Gastrocnemius medialis (tissue), 4 donors: ENCODE results near the gene STOX2. TPM values are rescaled to one million over a fixed set of nuclear protein-coding genes. Genes with fewer than 3 reads are reported as not detected.

Experiments
- ATAC-seq, 2 donors: fragments of 150-250 bp; one replicate each; pipeline ENCODE4 v1.9.1; 2016
- DNase-seq, 2 donors: peaks; one replicate each; pipeline ENCODE4 v3.0.0-alpha.2; 2019
- H3K27ac ChIP-seq, 4 donors: fragments of 200-600 bp; sonication (generic); 1 replicate in 1 of 4; 2 replicates in 3 of 4; pipeline ENCODE4 v1.5.1; 2016 to 2018; ENCODE audit warnings: mild to moderate bottlenecking in 2 of 4, moderate library complexity in 1 of 4
- H3K27me3 ChIP-seq, 3 donors: fragments of 200-600 bp; sonication (generic) in 2 of 3; 1 replicate in 1 of 3; 2 replicates in 2 of 3; pipeline versions ENCODE4 v1.5.1 to v1.6.0; 2016 to 2019; ENCODE audit warnings: mild to moderate bottlenecking in 1 of 3, moderate library complexity in 1 of 3
- H3K36me3 ChIP-seq, 2 donors: fragments of 200-600 bp; sonication (generic) in 1 of 2; one replicate each; pipeline ENCODE4 v1.5.1; 2017 to 2018
- H3K4me1 ChIP-seq, 2 donors: fragments of 200-600 bp; sonication (generic) in 1 of 2; one replicate each; pipeline ENCODE4 v1.5.1; 2016 to 2017; ENCODE audit warnings: mild to moderate bottlenecking in 2 of 2
- H3K4me3 ChIP-seq, 4 donors: fragments of 200-600 bp; sonication (generic) in 3 of 4; 1 replicate in 1 of 4; 2 replicates in 3 of 4; pipeline ENCODE4 v1.5.1; 2016 to 2019; ENCODE audit warnings: mild to moderate bottlenecking in 2 of 4
- H3K9me3 ChIP-seq, 3 donors: fragments of 200-600 bp; sonication (generic) in 2 of 3; 1 replicate in 1 of 3; 2 replicates in 2 of 3; pipeline ENCODE4 v1.5.1; 2016 to 2019
- CTCF ChIP-seq, 5 experiments: fragments of 450-650 bp in 3 of 5; fragments of 200-600 bp in 2 of 5; sonication (generic) in 2 of 5; IDR thresholded peaks in 4 of 5; conservative IDR thresholded peaks in 1 of 5; 1 replicate in 4 of 5; 2 replicates in 1 of 5; pipeline ENCODE4 v1.5.1; 2016 to 2019; ENCODE audit warnings: antibody characterized with exemption in 5 of 5, mild to moderate bottlenecking in 3 of 5, moderate library complexity in 3 of 5
- POLR2A ChIP-seq, 2 donors: fragments of 450-650 bp; IDR thresholded peaks; one replicate each; pipeline ENCODE4 v1.6.1; 2017; ENCODE audit warnings: antibody characterized with exemption in 2 of 2, mild to moderate bottlenecking in 2 of 2, moderate library complexity in 2 of 2
- in situ Hi-C, 4 donors: fragments of 200-750 bp; cut with MboI; loops; one replicate each; pipeline versions ENCODE4 v1.15.0 to v1.8.0; 2017; ENCODE audit warnings: low sequenced_read_pairs in 4 of 4
- intact Hi-C: fragments of 100-400 bp; cut with DNase I; formaldehyde crosslinking; loops from one replicate; pipeline ENCODE4 v1.15.1; 2023; ENCODE audit warnings: low total_unique reads
- total RNA-seq, 4 donors: library from RNA; depleted of rRNA; stranded (reverse); fragments of >200 nt; gene quantifications; one replicate each; pipeline versions ENCODE4 v1.1.0 to v1.2.3, GENCODE V29; 2016

The STOX2 gene
- total RNA-seq, 4 donors from 2014 or later: 3.3 to 8.3 (median 5.9) TPM

GRCh38 chr4:183903021-183903760, 1.9 kb upstream of the STOX2 start:
- no peaks in the 10 kb centered on the region for H3K27me3 ChIP-seq
- intact Hi-C loops (no loop called here), in situ Hi-C loops (no loop called here)
- DNase-seq: no peak
- H3K4me3 ChIP-seq: no peak overlapping the region
- H3K4me1 ChIP-seq: peaks cover 12 to 17% of the 10 kb centered on the region in 2 donors
- H3K9me3 ChIP-seq: no peaks in the 10 kb centered on the region
- no peak overlapping the region for H3K27ac ChIP-seq
- no peaks in the 10 kb centered on the region for H3K36me3 ChIP-seq
- TF ChIP-seq POLR2A (IDR thresholded peaks at IDR 0.05) (no peak), CTCF (IDR thresholded peaks at IDR 0.05 in 4 of 5, conservative IDR thresholded peaks at IDR 0.05 in 1 of 5) (no peak)
- ATAC-seq: no peak

GRCh38 chr4:183905593-183906488, 734 bp downstream of the STOX2 start:
- in situ Hi-C loops: no loop called here
- TF ChIP-seq POLR2A (IDR thresholded peaks at IDR 0.05) (peak in 1 of 2 donors; percentile 13), CTCF (IDR thresholded peaks at IDR 0.05 in 4 of 5, conservative IDR thresholded peaks at IDR 0.05 in 1 of 5) (no peak)
- Histone ChIP-seq H3K9me3 (no peaks in the 10 kb centered on the region), H3K27ac (peak overlapping the region; percentile 79 to 90 (median 86)), H3K36me3 (no peaks in the 10 kb centered on the region), H3K4me3 (peak overlapping the region; percentile 76 to 90 (median 86)), H3K4me1 (peaks cover 12 to 17% of the 10 kb centered on the region in 2 donors), H3K27me3 (no peaks in the 10 kb centered on the region)
- intact Hi-C loops: loop anchor here (2.0 kb wide), 1 partner anchor 81 kb away; no protein-coding TSS in a partner anchor
- DNase-seq (peak; percentile 8 to 22), ATAC-seq (peak; percentile 73 to 74)

- TF ChIP-seq POLR2A (IDR thresholded peaks at IDR 0.05) (no peak), CTCF (IDR thresholded peaks at IDR 0.05 in 4 of 5, conservative IDR thresholded peaks at IDR 0.05 in 1 of 5) (no peak)
- Histone ChIP-seq H3K27me3 (no peaks in the 10 kb centered on the region), H3K4me3 (peak overlapping the region; percentile 76 to 90 (median 86)), H3K9me3 (no peaks in the 10 kb centered on the region), H3K4me1 (peaks cover 12 to 17% of the 10 kb centered on the region in 2 donors), H3K27ac (peak overlapping the region in 2 of 4 donors; percentile 83 to 89), H3K36me3 (no peaks in the 10 kb centered on the region)
- in situ Hi-C loops (no loop called here), intact Hi-C loops (no loop called here)
- DNase-seq: no peak
- no peak for ATAC-seq
These were observed 1.3 kb downstream of the STOX2 start for GRCh38 chr4:183906489-183906738.

- intact Hi-C loops: no loop called here
- DNase-seq: no peak
- Histone ChIP-seq H3K36me3 (no peaks in the 10 kb centered on the region), H3K27me3 (no peaks in the 10 kb centered on the region), H3K4me1 (peaks cover 12 to 17% of the 10 kb centered on the region in 2 donors), H3K9me3 (no peaks in the 10 kb centered on the region), H3K4me3 (peak overlapping the region; percentile 76 to 90 (median 86)), H3K27ac (peak overlapping the region in 1 of 4 donors; percentile 83)
- in situ Hi-C loops: no loop called here
- TF ChIP-seq CTCF (IDR thresholded peaks at IDR 0.05 in 4 of 5, conservative IDR thresholded peaks at IDR 0.05 in 1 of 5) (no peak), POLR2A (IDR thresholded peaks at IDR 0.05) (no peak)
- no peak for ATAC-seq
These were observed 1.9 kb downstream of the STOX2 start for GRCh38 chr4:183906739-183907651.
